ENCODE data around the gene SCO2.

Gene SCO2

DNA sequence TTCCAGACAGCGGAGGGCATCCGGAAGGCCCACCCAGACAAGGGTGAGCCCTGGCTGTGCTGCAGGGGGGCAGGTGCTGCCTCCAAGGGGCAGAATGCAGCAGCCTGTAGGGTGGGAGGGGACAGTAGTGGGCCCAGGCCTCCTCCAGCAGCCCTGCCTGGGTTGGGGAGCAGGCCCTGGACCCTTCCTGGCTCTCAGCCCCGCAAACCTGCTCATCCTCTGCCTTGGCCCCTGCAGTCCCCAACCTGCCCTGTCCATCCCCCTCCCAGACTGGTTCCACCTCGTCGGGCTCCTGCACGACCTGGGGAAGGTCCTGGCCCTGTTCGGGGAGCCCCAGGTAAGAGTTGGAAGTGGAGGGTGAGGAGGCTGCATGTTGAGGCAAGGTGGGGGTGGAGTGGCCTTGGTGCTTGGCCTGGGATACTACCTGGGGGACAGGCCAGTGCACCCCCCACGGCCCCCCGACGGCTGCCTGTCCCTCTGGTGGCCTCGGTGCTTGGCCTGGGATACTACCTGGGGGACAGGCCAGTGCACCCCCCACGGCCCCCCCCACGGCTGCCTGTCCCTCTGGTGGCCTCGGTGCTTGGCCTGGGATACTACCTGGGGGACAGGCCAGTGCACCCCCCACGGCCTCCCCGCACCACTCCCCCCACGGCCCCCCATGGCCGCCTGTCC lies 37.3 kb downstream of the SCO2 start:
- no peak overlapping the region for H3K27ac Mint-ChIP-seq
- H3K4me1 Mint-ChIP-seq = no peaks in the 10 kb centered on the region
- TF ChIP-seq, protein P1, sequence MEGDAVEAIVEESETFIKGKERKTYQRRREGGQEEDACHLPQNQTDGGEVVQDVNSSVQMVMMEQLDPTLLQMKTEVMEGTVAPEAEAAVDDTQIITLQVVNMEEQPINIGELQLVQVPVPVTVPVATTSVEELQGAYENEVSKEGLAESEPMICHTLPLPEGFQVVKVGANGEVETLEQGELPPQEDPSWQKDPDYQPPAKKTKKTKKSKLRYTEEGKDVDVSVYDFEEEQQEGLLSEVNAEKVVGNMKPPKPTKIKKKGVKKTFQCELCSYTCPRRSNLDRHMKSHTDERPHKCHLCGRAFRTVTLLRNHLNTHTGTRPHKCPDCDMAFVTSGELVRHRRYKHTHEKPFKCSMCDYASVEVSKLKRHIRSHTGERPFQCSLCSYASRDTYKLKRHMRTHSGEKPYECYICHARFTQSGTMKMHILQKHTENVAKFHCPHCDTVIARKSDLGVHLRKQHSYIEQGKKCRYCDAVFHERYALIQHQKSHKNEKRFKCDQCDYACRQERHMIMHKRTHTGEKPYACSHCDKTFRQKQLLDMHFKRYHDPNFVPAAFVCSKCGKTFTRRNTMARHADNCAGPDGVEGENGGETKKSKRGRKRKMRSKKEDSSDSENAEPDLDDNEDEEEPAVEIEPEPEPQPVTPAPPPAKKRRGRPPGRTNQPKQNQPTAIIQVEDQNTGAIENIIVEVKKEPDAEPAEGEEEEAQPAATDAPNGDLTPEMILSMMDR (IDR thresholded peaks at IDR 0.05; ENCODE audit: unreplicated experiment in 3 of 3) = no peak
- no peaks in the 10 kb centered on the region for H3K9me3 Mint-ChIP-seq
- peaks cover 9% of the 10 kb centered on the region for H3K27me3 Mint-ChIP-seq (ENCODE audit: low read depth)
- H3K36me3 Mint-ChIP-seq (ENCODE audit: low read depth) = no peaks in the 10 kb centered on the region
- no peak overlapping the region for H3K4me3 Mint-ChIP-seq

DNA sequence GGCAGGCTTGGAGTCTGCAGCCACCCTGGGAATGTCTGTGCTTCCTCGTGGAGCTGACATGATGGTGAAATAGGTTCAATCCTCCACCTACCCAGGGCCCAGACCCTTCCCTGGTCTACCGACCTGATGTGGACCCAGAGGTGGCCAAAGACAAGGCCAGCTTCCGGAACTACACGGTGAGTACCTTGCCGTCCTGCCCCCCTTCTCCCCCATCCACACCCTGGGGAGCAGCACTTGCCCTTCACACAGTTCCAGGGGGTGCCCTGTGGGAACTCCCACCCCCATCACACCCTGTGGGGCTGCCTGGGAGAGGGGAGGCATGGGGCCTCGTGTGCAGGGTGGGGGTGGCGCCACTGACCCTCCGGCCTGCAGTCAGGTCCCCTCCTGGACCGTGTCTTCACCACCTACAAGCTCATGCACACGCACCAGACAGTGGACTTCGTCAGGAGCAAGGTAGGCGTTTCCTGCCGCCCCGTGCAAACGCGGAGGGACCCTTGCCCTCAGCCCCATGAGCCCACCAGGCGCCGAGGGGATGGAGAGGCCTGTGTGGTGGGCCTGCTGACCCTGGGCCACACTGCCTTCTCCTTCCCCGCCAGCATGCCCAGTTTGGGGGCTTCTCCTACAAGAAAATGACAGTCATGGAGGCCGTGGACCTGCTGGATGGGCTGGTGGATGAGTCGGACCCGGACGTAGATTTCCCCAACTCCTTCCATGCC lies 38.0 kb downstream of the SCO2 start:
- Mint-ChIP-seq H3K4me1 (no peaks in the 10 kb centered on the region), H3K4me3 (no peak overlapping the region), H3K27ac (no peak overlapping the region), H3K27me3 (ENCODE audit: low read depth) (peaks cover 9% of the 10 kb centered on the region), H3K9me3 (no peaks in the 10 kb centered on the region), H3K36me3 (ENCODE audit: low read depth) (no peaks in the 10 kb centered on the region)
- TF ChIP-seq, protein P1 (IDR thresholded peaks at IDR 0.05; ENCODE audit: unreplicated experiment in 3 of 3) = no peak

GRCh38 chr22:50486561-50487289 lies 38.7 kb downstream of the SCO2 start, which contains the start of gene MIOX:
MIOX (plus strand) TSS chr22:50486859; CDS start chr22:50486898, 39 bp downstream.
- Mint-ChIP-seq H3K36me3 (ENCODE audit: low read depth) (no peaks in the 10 kb centered on the region), H3K4me3 (no peak within 1 kb of the TSS), H3K9me3 (no peaks in the 10 kb centered on the region), H3K27ac (peak within 1 kb of the TSS in 2 of 3 experiments; percentile 3 to 7), H3K27me3 (ENCODE audit: low read depth) (peaks cover 15% of the 10 kb centered on the region), H3K4me1 (no peaks in the 10 kb centered on the region)
- TF ChIP-seq, protein P1 (IDR thresholded peaks at IDR 0.05; ENCODE audit: unreplicated experiment in 3 of 3) = no peak

DNA sequence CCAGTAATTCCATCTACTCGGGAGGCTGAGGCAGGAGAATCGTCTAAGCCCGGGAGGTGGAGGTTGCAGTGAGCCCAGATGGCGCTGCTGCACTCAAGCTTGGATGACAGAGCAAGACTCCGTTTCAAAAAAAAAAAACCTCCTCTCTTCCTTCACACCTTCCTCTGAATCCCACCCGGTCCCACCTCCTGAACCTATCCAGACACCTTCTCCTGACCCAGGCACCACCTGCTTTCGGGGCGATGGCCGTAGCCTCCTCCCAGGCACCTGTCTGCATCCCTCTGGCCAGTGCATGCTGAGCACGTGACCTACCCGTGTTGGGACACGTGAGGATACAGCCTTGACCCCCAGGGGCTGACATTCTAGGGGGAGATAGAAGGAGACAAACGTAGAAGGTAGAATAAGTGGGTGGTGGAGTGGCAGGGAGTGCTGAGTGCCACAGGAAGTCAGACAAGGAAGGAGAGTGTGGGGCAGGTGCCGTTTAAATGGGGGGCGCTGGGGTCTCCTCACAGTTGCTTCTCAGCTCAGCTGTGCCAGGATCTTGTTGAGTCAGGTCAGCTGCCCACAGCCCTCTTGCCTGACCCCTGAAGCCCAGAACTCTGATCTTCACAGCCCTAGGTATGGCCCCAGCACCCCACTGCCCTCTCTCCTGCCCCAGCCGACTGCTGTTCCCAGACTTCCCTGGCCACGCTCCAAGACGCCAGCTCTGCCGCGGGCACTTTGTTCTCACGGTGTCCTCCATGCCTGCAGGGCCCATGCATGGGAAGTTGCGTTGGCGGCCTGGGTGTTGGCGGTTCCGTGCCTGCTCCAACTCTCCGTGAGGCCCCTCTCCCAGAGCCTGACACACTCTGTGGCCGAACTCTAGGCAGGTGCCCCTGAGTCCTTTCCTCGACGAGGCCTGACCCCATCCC lies 39.9 kb downstream of the SCO2 start:
- H3K27ac Mint-ChIP-seq = peak overlapping the region in 2 of 3 experiments; percentile 3 to 56
- TF ChIP-seq, protein P1 (IDR thresholded peaks at IDR 0.05; ENCODE audit: unreplicated experiment in 3 of 3) = no peak
- no peaks in the 10 kb centered on the region for H3K9me3 Mint-ChIP-seq
- H3K4me3 Mint-ChIP-seq = peak overlapping the region in 1 of 3 experiments; percentile 28
- no peaks in the 10 kb centered on the region for H3K36me3 Mint-ChIP-seq (ENCODE audit: low read depth)
- H3K27me3 Mint-ChIP-seq (ENCODE audit: low read depth) = peaks cover 20% of the 10 kb centered on the region
- no peaks in the 10 kb centered on the region for H3K4me1 Mint-ChIP-seq

Data from nephron (organoid).